ENCODE measurements around the gene ERBB4.

The ERBB4 gene

DNA sequence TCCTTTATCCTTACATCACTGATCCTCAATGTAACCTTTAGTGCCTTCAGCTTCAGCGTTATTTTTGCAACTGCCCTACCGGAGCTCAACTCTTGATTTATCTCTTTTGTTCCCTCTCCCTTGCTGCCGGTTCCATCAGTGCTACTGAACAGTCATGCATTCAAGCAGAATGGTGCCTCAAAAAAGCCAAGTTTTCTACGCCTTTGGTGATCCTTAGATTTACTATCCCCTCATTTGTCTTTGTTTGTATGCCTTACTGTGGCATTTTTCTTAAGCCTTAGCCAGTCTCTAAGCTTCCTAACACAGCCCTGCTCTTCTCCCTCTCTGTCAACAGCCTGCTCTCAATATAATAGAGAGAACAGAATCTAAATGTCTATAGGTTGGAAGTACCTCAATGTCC, 1134.5 kb downstream of the ERBB4 start:
- no peaks in the 10 kb centered on the region for H3K79me2 ChIP-seq (ENCODE audit: insufficient read depth, low read depth)
- H3K36me3 ChIP-seq (ENCODE audit: insufficient read depth): no peaks in the 10 kb centered on the region
- no peaks in the 10 kb centered on the region for H4K20me1 ChIP-seq (ENCODE audit: insufficient read depth)
- no peak overlapping the region for H2AFZ ChIP-seq (ENCODE audit: low read depth)
- H3K4me1 ChIP-seq (ENCODE audit: low read depth, poor library complexity, severe bottlenecking): no peaks in the 10 kb centered on the region
- no peak overlapping the region for H3K27ac ChIP-seq
- no peak overlapping the region for H3K9ac ChIP-seq
- TF ChIP-seq, protein P1, sequence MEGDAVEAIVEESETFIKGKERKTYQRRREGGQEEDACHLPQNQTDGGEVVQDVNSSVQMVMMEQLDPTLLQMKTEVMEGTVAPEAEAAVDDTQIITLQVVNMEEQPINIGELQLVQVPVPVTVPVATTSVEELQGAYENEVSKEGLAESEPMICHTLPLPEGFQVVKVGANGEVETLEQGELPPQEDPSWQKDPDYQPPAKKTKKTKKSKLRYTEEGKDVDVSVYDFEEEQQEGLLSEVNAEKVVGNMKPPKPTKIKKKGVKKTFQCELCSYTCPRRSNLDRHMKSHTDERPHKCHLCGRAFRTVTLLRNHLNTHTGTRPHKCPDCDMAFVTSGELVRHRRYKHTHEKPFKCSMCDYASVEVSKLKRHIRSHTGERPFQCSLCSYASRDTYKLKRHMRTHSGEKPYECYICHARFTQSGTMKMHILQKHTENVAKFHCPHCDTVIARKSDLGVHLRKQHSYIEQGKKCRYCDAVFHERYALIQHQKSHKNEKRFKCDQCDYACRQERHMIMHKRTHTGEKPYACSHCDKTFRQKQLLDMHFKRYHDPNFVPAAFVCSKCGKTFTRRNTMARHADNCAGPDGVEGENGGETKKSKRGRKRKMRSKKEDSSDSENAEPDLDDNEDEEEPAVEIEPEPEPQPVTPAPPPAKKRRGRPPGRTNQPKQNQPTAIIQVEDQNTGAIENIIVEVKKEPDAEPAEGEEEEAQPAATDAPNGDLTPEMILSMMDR (conservative IDR thresholded peaks at IDR 0.05; ENCODE audit: low read depth, low read length): no peak
- H3K4me2 ChIP-seq: no peak overlapping the region
- H3K4me3 ChIP-seq (IDR thresholded peaks at IDR 0.05; ENCODE audit: insufficient read depth, low read depth, low read length): no peak overlapping the region
- H3K27me3 ChIP-seq (ENCODE audit: insufficient read depth, low read depth): no peaks in the 10 kb centered on the region

DNA sequence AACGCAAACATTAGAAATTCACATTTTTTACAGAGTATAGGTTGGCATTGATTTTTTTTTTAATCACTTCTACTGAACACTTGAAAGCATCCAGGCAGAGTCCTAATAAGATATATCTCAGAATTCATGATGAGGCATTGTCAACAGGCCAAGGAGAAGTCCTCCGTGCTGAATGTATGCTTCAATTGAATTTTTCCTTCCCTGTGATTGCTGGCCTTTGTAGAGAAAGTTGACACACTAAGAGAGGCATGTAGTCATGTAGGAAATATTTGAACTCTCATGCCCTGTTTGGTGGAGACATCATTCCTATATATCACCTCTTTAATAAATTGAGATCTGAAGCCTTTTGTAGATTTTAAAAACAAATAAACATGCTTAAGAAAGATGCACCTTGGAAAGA, 1137.3 kb downstream of the ERBB4 start:
- Histone ChIP-seq H3K79me2 (ENCODE audit: insufficient read depth, low read depth) (no peaks in the 10 kb centered on the region), H3K27ac (no peak overlapping the region), H3K4me1 (ENCODE audit: low read depth, poor library complexity, severe bottlenecking) (no peaks in the 10 kb centered on the region), H3K36me3 (ENCODE audit: insufficient read depth) (no peaks in the 10 kb centered on the region), H3K9ac (no peak overlapping the region), H2AFZ (ENCODE audit: low read depth) (no peak overlapping the region), H3K4me3 (IDR thresholded peaks at IDR 0.05; ENCODE audit: insufficient read depth, low read depth, low read length) (no peak overlapping the region), H3K4me2 (no peak overlapping the region), H4K20me1 (ENCODE audit: insufficient read depth) (no peaks in the 10 kb centered on the region), H3K27me3 (ENCODE audit: insufficient read depth, low read depth) (no peaks in the 10 kb centered on the region)
- TF ChIP-seq, protein P1 (conservative IDR thresholded peaks at IDR 0.05; ENCODE audit: low read depth, low read length): no peak

DNA sequence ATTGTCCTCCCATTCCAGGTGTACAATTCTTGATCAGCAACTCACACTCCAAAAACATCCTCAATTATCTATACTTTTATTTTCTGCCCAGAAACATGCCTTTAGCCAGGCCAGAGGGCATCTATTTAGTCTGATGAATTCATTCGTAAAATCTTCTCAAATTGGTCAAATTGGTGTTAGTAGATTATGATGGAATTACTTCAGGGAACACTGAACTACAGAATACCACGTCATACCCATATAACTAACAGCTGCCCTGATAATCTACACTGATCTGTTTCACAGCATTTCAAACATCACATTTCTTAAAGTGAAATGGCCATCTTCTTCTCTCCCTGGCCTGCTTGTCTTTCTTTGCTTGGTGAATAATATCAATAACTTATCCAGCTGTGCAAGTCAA, 1140.8 kb downstream of the ERBB4 start:
- no peak overlapping the region for H3K27ac ChIP-seq
- H2AFZ ChIP-seq (ENCODE audit: low read depth): no peak overlapping the region
- no peak overlapping the region for H3K9ac ChIP-seq
- TF ChIP-seq, protein P1 (conservative IDR thresholded peaks at IDR 0.05; ENCODE audit: low read depth, low read length): no peak
- H3K4me1 ChIP-seq (ENCODE audit: low read depth, poor library complexity, severe bottlenecking): no peaks in the 10 kb centered on the region
- H3K79me2 ChIP-seq (ENCODE audit: insufficient read depth, low read depth): no peaks in the 10 kb centered on the region
- H3K27me3 ChIP-seq (ENCODE audit: insufficient read depth, low read depth): no peaks in the 10 kb centered on the region
- no peaks in the 10 kb centered on the region for H3K36me3 ChIP-seq (ENCODE audit: insufficient read depth)
- no peak overlapping the region for H3K4me2 ChIP-seq
- H3K4me3 ChIP-seq (IDR thresholded peaks at IDR 0.05; ENCODE audit: insufficient read depth, low read depth, low read length): no peak overlapping the region
- no peaks in the 10 kb centered on the region for H4K20me1 ChIP-seq (ENCODE audit: insufficient read depth)

DNA sequence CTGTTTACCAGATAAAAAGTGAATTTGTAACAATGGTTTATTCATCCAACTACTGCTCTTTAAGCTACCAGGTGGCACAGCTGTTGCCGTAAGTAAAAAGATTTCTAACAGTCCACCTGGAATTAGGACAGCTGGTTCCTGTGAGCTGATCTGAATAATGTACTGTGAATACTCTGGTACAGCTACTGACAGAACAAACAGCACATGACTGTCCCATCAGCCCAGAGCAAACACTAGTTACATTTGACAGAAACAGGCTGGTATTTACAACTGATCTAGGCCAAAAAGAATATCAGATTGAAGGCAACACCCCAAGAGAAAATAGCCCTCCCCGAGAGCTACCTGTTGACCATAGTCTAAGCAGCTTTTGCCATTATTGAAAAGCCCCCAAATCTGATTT, 1141.8 kb downstream of the ERBB4 start:
- no peak overlapping the region for H2AFZ ChIP-seq (ENCODE audit: low read depth)
- TF ChIP-seq, protein P1 (conservative IDR thresholded peaks at IDR 0.05; ENCODE audit: low read depth, low read length): no peak
- no peak overlapping the region for H3K9ac ChIP-seq
- H3K27me3 ChIP-seq (ENCODE audit: insufficient read depth, low read depth): no peaks in the 10 kb centered on the region
- no peaks in the 10 kb centered on the region for H3K4me1 ChIP-seq (ENCODE audit: low read depth, poor library complexity, severe bottlenecking)
- H4K20me1 ChIP-seq (ENCODE audit: insufficient read depth): no peaks in the 10 kb centered on the region
- no peak overlapping the region for H3K4me2 ChIP-seq
- no peaks in the 10 kb centered on the region for H3K79me2 ChIP-seq (ENCODE audit: insufficient read depth, low read depth)
- H3K27ac ChIP-seq: no peak overlapping the region
- no peaks in the 10 kb centered on the region for H3K36me3 ChIP-seq (ENCODE audit: insufficient read depth)
- H3K4me3 ChIP-seq (IDR thresholded peaks at IDR 0.05; ENCODE audit: insufficient read depth, low read depth, low read length): no peak overlapping the region

DNA sequence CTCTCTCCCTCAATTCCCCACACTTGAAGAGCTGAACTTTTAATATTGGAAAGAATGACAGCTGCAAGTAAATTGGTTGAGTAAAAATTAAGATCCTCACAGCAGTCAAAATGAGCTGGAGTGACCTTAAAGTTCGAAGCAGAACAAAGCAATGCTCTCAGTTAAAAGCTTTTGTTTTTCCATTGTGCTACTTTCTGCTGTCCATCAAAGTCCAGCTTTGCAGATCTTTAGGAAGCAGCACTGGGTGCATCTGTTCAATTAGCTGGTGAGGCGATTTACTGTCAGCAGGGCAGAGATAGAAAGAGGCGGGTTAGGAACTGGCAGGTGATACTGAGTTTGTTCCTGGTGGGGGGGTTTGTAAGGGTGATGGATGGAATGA, 1147.4 kb downstream of the ERBB4 start:
- H3K27me3 ChIP-seq (ENCODE audit: insufficient read depth, low read depth): no peaks in the 10 kb centered on the region
- H2AFZ ChIP-seq (ENCODE audit: low read depth): no peak overlapping the region
- TF ChIP-seq, protein P1 (conservative IDR thresholded peaks at IDR 0.05; ENCODE audit: low read depth, low read length): no peak
- H3K4me3 ChIP-seq (IDR thresholded peaks at IDR 0.05; ENCODE audit: insufficient read depth, low read depth, low read length): no peak overlapping the region
- no peaks in the 10 kb centered on the region for H3K36me3 ChIP-seq (ENCODE audit: insufficient read depth)
- H3K9ac ChIP-seq: no peak overlapping the region
- no peaks in the 10 kb centered on the region for H4K20me1 ChIP-seq (ENCODE audit: insufficient read depth)
- no peaks in the 10 kb centered on the region for H3K79me2 ChIP-seq (ENCODE audit: insufficient read depth, low read depth)
- no peak overlapping the region for H3K27ac ChIP-seq
- H3K4me1 ChIP-seq (ENCODE audit: low read depth, poor library complexity, severe bottlenecking): no peaks in the 10 kb centered on the region
- no peak overlapping the region for H3K4me2 ChIP-seq

All from KMS-11 (cell line).